HL-60/S4 treated with phorbol 12-myristate 13-acetate at 8.2 ng/mL for 4 days and 3 days (cell line): Measurements from ENCODE around the gene CHRNA4.

Experiments used
- in situ Hi-C: fragments of 300-500 bp; cut with MboI; formaldehyde crosslinking; loops from 2 replicates; pipeline ENCODE4 v1.15.0; 2022; ENCODE audit warnings: low sequenced_read_pairs

The CHRNA4 gene

DNA sequence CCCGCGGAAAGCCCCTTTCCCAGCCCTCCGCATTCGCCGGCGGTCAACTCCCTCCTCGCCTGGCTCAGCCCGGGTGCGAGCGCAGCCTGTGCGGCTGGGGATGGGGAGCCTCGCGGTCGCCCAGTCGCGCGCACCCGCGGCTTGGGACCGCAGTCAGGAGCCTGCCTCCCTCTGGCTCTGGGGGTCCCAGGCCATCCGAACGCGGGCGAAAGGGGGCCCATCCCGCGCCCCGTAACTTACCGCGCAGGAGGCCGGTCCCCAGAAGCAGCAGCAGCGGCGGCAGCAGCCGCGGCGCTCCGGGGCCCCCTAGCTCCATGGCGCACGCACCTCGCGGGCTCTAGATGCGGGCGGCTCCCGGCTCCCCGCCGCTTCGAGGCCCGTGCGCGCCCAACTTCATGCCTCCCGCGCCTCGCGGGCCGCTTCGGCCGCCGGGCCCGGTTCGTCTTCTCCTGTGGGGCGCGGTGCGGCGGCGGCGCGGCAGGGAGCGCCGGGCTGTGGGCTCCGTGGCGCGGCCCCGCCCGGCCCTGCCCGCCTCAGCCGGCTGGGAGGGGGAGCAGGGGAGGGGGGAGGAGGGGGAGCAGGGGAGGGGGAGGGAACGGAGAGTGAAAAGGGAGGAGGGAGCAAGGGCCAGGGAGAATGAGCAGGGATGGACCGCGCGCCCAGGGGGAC, at the start of gene CHRNA4:
CHRNA4 (minus strand) TSS at position 500 of the 669 bp plus-strand sequence; CDS start at position 316, 184 bp downstream.
- in situ Hi-C loops: no loop called here

DNA sequence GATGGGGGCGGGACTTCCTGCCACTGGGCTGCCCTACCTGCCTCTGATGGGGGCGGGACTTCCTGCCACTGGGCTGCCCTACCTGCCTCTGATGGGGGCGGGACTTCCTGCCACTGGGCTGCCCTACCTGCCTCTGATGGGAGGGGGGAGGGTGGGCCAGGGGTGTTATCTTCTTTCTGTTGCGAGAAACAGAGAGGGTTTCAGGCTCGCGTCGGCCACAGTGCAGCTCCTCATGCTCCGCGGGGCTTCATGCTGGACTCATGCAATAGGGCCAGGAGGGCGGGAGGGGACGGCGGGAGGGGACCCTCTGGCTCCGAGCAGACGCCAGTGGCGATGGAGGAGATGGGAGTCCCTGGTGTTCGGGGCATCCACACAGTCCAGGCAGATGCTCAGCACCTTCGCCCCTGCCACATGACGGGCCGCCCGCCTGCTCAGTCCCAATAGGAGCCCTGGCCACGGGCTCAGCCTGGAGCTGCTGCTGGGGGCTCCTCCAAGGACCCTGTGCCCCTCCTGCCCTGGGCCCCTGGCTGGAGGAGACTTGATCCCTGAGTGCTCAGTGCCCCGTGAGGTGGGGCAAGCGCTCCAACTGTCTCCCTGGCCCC, 48.8 kb upstream of the CHRNA4 start:
- in situ Hi-C loops: no loop called here

DNA sequence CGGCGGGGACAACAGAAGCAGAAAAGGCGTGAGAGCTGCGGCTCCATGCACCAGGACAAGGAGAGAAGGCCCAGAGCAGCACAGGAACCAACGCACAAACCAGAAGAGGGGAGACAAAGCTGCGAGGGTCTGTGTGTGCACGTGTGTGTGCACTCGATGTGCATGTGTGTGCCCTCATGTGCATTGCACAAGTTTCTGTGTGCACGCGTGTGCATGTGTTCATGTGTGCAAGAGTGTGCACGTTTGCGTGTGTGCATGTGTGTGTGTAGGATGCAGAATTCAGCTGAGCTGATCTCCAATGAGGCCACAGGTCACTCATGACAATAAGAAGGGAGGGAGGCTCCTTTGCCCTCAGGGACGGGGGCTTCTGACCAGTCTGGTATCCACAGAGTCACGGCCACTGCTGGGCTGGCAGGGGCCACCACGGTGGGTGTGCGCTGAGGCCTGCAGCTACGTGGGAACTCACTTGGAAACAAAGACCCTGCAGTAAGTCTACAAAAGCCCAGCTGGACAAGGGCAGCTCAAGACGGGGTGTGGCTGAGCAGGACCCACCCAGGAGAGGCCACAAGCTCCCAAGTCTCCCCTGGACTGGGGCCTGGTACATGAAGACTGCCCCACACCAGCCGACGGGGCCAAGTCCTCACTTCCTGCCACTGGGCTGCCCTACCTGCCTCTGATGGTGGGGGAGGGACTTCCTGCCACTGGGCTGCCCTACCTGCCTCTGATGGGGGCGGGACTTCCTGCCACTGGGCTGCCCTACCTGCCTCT, 48.1 kb upstream of the CHRNA4 start:
- in situ Hi-C loops: no loop called here

DNA sequence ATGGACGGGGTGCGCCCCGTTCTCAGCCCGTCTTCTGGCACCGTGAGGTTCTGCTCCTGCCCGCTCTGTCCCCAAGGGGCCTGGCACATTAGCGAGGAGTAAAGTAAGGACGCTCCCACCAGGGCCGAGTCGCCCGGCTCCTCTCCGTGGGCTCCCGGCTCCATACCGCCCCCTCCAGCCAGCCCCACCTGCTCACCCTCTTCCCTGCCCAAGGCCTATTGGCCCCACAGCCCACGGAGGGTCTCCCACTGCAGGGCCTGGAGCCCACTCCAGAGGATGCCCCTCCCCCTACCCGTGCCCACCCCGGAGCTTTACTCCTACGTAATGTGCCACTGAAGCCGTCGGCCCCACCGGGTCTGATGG, 47.5 kb upstream of the CHRNA4 start:
- in situ Hi-C loops: no loop called here

DNA sequence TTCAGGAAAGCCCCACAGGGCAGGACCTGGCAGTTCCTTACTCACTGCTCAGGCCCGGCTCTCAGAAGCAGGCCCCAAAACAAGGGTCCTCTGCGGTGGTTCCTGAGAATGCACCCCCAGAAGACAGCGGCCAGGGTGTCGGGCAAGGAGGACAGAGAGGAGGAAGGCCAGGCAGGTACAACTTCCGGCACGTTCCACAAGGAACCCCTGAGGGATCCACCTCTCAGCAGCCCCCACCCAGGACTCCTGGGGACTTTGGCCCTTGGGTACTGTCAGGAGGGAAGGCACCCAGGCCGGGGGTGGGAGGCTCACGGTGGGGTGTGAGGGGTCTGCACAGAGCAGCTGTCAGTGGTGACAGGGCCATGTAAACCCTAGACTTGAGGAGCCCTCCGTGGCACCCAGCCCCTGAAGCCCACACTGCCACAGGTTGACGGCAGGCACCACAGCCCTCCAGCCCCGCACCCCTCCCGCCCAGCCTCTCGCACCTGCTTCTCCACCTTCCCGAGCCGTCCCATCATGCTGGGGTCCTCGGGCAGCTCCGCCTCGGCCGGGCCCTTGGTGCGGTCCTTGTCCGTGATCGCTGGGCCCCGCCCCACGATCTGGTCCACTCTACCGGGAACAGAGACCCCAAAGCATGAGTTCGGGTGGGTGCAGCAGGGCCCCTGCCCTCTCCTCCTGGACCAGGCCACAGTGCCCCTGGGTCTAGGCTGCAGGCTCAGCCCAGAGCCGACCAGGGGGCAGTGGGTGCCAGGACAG, 47.0 kb upstream of the CHRNA4 start:
- in situ Hi-C loops: no loop called here

- in situ Hi-C loops: no loop called here
Measured at GRCh38 chr20:63406617-63407245, 45.6 kb upstream of the CHRNA4 start.

GRCh38 chr20:63406011-63406410, 44.9 kb upstream of the CHRNA4 start:
- in situ Hi-C loops: no loop called here

DNA sequence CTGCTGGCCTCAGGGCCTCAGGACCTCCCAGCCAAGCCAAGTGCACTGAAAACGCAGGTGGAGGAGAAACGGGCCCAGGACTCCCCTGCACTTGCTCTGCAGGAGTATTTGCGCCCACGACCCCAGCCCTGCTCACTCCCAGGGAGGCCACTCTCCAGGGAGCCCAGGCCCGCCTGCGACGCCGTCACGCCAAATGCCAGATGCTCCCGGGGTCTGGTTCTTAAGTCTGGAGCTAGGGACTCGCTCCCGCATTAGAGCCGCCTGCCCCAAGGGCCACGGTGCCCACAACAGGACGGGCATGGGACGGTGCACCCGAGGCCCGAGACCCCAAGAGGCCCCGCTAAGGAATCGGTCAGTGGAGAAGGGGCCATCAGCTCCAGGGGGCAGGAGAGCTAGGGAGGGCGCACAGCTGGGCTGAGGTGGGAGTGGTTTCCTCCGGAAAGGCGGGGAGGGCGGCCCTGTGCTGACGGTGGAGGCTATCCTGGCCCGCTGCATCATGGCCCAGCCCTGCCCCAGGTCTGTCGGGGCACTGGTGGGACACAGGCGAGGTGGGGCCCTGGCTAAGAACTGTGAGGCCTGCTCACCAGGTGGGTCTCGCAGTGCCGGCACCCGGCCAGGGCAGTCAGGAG, 44.1 kb upstream of the CHRNA4 start:
- in situ Hi-C loops: no loop called here

DNA sequence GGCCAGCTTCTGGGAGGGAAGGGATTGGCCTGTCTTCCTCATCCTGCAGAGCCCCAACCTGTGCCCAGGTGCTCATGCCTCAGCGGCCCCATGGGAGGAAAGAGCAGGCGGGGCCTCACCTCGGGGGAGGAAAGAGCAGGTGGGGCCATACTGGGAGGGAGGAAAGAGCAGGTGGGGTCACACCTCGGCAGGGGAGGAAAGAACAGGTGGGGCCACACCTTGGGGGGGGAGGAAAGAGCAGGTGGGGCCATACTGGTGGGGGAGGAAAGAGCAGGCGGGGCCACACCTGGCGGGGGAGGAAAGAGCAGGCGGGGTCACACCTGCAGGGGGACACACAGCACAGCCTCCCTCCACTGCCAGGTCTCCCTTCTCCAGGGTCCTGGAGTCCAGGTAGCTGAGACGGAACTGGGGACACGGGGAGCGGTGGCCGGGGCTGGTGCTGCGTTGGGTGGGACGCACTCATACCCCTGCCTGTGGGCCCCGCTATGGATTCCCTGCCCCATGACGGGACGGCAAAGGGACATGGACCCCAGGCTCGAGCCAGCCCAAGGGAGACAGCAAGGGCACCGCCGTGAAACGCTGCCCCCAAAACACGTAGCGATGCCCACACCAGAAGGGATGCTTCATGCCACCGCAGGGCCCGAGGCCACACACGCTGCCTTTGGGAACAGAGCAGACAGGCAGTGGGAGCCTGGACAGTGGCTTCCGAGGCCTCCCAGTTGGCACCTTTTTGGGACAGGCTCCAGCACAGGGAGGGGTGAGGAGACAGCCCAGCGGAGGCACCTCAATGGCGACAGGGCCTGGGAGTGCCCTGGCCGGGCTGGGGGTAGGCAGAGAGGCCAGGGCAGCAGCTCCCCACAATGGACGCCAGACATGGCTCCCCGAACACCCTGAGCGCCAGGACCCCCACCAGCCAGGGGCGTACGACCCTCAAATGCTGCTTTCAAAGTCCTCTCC, 43.3 kb upstream of the CHRNA4 start:
- in situ Hi-C loops: no loop called here

- in situ Hi-C loops: no loop called here
Measured at GRCh38 chr20:63403403-63404105, 42.4 kb upstream of the CHRNA4 start.

DNA sequence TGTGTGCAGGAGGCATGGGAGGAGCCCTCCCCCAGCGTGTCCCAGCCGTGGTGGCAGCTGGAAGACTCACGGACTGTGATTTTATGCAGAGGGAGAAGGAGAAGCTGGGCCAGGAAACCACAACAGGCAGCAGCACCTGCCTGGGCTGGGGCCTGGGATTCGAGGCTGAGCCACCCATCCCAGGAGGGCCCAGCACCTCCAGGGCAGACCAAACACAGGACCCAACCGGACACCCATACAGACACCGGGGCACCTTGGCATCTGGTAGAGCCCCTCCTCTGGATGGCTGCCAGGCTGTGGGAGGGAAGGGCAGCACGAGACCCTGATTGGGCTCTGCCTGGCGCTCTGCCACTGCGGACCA, 41.7 kb upstream of the CHRNA4 start:
- in situ Hi-C loops: no loop called here

DNA sequence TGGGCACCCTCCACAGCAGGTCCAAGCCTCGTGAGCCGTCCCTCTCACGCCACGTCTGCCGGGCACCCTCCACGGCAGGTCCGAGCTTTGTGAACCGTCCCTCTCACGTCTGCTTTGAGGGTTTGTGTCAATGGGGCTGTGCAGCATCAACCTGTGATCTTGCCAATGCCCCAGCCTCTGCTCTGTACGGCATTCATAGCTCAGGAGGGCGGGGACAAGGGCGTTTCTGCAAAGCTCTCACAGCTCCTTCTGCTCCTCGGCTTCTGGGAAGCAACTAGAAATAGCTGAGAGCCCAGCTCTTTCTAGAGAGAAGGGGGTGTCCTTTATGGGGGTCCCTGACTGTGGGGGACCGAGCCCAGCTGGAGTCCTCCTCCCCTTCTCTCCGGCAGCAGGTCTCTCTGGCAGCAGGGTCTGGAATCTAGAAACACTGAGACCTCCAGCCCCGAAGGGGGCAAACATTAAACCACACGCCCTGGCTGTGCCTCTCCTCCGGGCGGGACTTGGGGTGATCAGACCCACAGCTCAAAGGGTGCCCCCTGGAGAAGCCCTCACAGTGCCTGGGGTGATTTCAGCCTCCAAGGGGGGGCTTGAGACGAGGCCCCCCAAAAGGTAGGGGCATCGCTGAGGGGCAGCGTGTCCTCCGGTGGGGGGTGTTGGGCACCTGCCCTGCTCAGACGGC, 41.2 kb upstream of the CHRNA4 start:
- in situ Hi-C loops: no loop called here

DNA sequence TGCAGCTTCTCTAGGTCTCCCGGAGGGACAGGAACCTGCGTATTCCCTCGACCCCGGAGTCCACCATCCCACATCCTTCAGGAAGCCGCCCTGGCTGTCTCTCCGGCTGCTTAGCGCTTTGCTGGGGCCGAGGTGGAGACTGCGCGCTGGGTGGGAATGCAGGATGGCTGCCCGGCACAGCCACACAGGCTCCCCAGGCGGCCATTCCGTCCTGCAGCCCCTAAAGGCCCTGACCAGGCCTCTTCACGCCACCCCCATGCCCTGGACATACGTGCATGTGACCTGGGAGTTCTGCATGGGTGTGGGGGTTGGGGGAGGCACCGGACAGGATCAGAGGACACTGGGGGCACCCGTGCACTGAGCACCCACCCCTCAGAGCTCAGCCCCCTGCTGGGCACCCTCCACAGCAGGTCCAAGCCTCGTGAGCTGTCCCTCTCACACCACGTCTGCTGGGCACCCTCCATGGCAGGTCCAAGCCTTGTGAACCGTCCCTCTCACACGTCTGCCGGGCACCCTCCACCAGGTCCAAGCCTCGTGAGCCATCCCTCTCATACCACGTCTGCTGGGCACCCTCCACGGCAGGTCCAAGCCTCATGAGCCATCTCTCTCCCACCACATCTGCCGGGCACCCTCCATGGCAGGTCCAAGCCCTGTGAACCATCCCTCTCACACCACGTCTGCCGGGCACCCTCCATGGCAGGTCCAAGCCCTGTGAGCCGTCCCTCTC, 40.4 kb upstream of the CHRNA4 start:
- in situ Hi-C loops: no loop called here

- in situ Hi-C loops: no loop called here
Measured at GRCh38 chr20:63400486-63401210, 39.5 kb upstream of the CHRNA4 start.

GRCh38 chr20:63399596-63400375, 38.6 kb upstream of the CHRNA4 start:
- in situ Hi-C loops: no loop called here
